Gastrocnemius medialis (tissue), 4 donors: Measurements from ENCODE around the gene PCOLCE2. TPM values are rescaled to one million over a fixed set of nuclear protein-coding genes. Genes with fewer than 3 reads are reported as not detected.

Experiments
- ATAC-seq, 2 donors: fragments of 150-250 bp; one replicate each; pipeline ENCODE4 v1.9.1; 2016
- DNase-seq, 2 donors: peaks; one replicate each; pipeline ENCODE4 v3.0.0-alpha.2; 2019
- H3K27ac ChIP-seq, 4 donors: fragments of 200-600 bp; sonication (generic); 1 replicate in 1 of 4; 2 replicates in 3 of 4; pipeline ENCODE4 v1.5.1; 2016 to 2018; ENCODE audit warnings: mild to moderate bottlenecking in 2 of 4, moderate library complexity in 1 of 4
- H3K27me3 ChIP-seq, 3 donors: fragments of 200-600 bp; sonication (generic) in 2 of 3; 1 replicate in 1 of 3; 2 replicates in 2 of 3; pipeline versions ENCODE4 v1.5.1 to v1.6.0; 2016 to 2019; ENCODE audit warnings: mild to moderate bottlenecking in 1 of 3, moderate library complexity in 1 of 3
- H3K36me3 ChIP-seq, 2 donors: fragments of 200-600 bp; sonication (generic) in 1 of 2; one replicate each; pipeline ENCODE4 v1.5.1; 2017 to 2018
- H3K4me1 ChIP-seq, 2 donors: fragments of 200-600 bp; sonication (generic) in 1 of 2; one replicate each; pipeline ENCODE4 v1.5.1; 2016 to 2017; ENCODE audit warnings: mild to moderate bottlenecking in 2 of 2
- H3K4me3 ChIP-seq, 4 donors: fragments of 200-600 bp; sonication (generic) in 3 of 4; 1 replicate in 1 of 4; 2 replicates in 3 of 4; pipeline ENCODE4 v1.5.1; 2016 to 2019; ENCODE audit warnings: mild to moderate bottlenecking in 2 of 4
- H3K9me3 ChIP-seq, 3 donors: fragments of 200-600 bp; sonication (generic) in 2 of 3; 1 replicate in 1 of 3; 2 replicates in 2 of 3; pipeline ENCODE4 v1.5.1; 2016 to 2019
- POLR2A ChIP-seq, 2 donors: fragments of 450-650 bp; IDR thresholded peaks; one replicate each; pipeline ENCODE4 v1.6.1; 2017; ENCODE audit warnings: antibody characterized with exemption in 2 of 2, mild to moderate bottlenecking in 2 of 2, moderate library complexity in 2 of 2
- in situ Hi-C, 4 donors: fragments of 200-750 bp; cut with MboI; loops; one replicate each; pipeline versions ENCODE4 v1.15.0 to v1.8.0; 2017; ENCODE audit warnings: low sequenced_read_pairs in 4 of 4
- intact Hi-C: fragments of 100-400 bp; cut with DNase I; formaldehyde crosslinking; loops from one replicate; pipeline ENCODE4 v1.15.1; 2023; ENCODE audit warnings: low total_unique reads
- total RNA-seq, 4 donors: library from RNA; depleted of rRNA; stranded (reverse); fragments of >200 nt; gene quantifications; one replicate each; pipeline versions ENCODE4 v1.1.0 to v1.2.3, GENCODE V29; 2016
- TF ChIP-seq, protein P1 (sequence below), 5 experiments: fragments of 450-650 bp in 3 of 5; fragments of 200-600 bp in 2 of 5; sonication (generic) in 2 of 5; IDR thresholded peaks in 4 of 5; conservative IDR thresholded peaks in 1 of 5; 1 replicate in 4 of 5; 2 replicates in 1 of 5; pipeline ENCODE4 v1.5.1; 2016 to 2019; ENCODE audit warnings: antibody characterized with exemption in 5 of 5, mild to moderate bottlenecking in 3 of 5, moderate library complexity in 3 of 5

The PCOLCE2 gene, protein sequence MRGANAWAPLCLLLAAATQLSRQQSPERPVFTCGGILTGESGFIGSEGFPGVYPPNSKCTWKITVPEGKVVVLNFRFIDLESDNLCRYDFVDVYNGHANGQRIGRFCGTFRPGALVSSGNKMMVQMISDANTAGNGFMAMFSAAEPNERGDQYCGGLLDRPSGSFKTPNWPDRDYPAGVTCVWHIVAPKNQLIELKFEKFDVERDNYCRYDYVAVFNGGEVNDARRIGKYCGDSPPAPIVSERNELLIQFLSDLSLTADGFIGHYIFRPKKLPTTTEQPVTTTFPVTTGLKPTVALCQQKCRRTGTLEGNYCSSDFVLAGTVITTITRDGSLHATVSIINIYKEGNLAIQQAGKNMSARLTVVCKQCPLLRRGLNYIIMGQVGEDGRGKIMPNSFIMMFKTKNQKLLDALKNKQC
- total RNA-seq, result 10 to 100 TPM in 1 of 4 donors, 1 to 10 TPM in 3; 2.5 to 17.2 (median 4.0) TPM

DNA sequence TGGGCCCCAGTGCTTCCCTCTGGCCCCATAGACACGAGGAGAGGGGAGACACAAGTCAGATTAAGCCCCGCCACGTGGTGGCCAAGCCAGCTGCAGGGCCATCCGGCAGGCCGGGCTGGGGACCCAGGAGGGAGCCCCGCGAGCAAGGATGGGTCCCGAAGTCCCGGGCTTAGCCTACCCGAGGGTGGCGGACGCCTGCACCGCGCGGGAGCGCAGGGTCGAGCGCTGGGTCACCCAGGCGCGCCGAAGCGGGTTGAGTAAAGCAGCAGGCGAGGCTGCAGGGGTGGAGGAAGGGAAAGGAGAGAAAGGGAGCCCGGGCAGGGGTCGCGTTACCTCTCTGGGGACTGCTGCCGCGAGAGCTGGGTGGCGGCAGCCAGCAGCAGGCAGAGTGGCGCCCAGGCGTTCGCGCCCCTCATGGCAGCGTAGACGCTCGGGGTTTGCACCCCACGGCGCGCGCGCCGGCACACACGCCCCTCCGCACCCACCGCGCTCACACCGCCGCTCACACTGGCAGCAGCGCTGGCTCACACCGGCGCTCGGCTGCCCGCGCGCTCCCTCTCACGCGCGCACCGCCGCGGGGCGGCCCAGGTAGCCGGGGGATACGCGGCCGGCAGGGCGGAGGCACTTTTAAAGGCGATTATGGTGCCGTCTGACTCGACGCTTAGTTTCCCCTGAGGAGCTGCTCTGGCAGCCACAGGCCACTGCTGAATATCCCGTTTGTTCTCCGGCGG lies at the start of gene PCOLCE2:
TSS of gene PCOLCE2 (minus strand) at position 603 of the 731 bp plus-strand sequence. CDS start at position 416, 187 bp downstream.
- in situ Hi-C loops (no loop called here), intact Hi-C loops (no loop called here)
- H3K4me1 ChIP-seq, result peaks cover 0 to 6% of the 10 kb centered on the region in 2 donors
- peaks cover 0 to 19% (median 7%) of the 10 kb centered on the region in 3 donors for H3K27me3 ChIP-seq
- peak within 1 kb of the TSS in 3 of 4 donors; percentile 6 to 19 (median 7) for H3K27ac ChIP-seq
- H3K36me3 ChIP-seq, result no peaks in the 10 kb centered on the region
- peak within 1 kb of the TSS; percentile 46 to 76 (median 57) for H3K4me3 ChIP-seq
- DNase-seq (no peak), ATAC-seq (peak; percentile 41 to 51)
- H3K9me3 ChIP-seq, result no peaks in the 10 kb centered on the region
- TF ChIP-seq, protein P1, sequence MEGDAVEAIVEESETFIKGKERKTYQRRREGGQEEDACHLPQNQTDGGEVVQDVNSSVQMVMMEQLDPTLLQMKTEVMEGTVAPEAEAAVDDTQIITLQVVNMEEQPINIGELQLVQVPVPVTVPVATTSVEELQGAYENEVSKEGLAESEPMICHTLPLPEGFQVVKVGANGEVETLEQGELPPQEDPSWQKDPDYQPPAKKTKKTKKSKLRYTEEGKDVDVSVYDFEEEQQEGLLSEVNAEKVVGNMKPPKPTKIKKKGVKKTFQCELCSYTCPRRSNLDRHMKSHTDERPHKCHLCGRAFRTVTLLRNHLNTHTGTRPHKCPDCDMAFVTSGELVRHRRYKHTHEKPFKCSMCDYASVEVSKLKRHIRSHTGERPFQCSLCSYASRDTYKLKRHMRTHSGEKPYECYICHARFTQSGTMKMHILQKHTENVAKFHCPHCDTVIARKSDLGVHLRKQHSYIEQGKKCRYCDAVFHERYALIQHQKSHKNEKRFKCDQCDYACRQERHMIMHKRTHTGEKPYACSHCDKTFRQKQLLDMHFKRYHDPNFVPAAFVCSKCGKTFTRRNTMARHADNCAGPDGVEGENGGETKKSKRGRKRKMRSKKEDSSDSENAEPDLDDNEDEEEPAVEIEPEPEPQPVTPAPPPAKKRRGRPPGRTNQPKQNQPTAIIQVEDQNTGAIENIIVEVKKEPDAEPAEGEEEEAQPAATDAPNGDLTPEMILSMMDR (IDR thresholded peaks at IDR 0.05 in 4 of 5, conservative IDR thresholded peaks at IDR 0.05 in 1 of 5), result no peak
- TF ChIP-seq POLR2A (IDR thresholded peaks at IDR 0.05), result no peak

DNA sequence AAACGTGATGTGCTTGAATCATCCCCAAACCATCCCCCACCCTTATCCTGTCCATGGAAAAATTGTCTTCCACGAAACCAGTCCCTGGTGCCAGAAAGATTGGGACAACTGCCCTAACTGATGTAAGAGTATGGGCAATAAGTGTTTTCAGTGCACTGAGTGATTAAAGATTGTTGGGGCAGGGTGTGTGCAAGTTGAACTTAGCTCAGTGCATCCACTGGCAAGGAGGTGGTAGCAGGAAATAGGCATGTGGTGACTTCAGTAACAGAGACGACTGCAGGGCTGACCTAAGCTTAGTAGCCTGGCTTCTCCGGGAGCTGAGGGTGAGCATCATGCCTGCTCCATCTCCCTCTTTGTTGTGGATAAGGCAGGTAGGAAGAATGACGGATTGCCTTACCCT lies 47.1 kb upstream of the PCOLCE2 start:
- DNase-seq (no peak), ATAC-seq (no peak)
- no peaks in the 10 kb centered on the region for H3K4me1 ChIP-seq
- no peak for TF ChIP-seq POLR2A (IDR thresholded peaks at IDR 0.05)
- TF ChIP-seq, protein P1 (IDR thresholded peaks at IDR 0.05 in 4 of 5, conservative IDR thresholded peaks at IDR 0.05 in 1 of 5), result no peak
- intact Hi-C loops (no loop called here), in situ Hi-C loops (loop anchor here in 1 of 4 donors (10.0 kb wide), 1 partner anchor 59 kb away; no protein-coding TSS in a partner anchor)
- H3K27me3 ChIP-seq, result no peaks in the 10 kb centered on the region
- no peak overlapping the region for H3K4me3 ChIP-seq
- H3K36me3 ChIP-seq, result no peaks in the 10 kb centered on the region
- H3K27ac ChIP-seq, result no peak overlapping the region
- H3K9me3 ChIP-seq, result no peaks in the 10 kb centered on the region

DNA sequence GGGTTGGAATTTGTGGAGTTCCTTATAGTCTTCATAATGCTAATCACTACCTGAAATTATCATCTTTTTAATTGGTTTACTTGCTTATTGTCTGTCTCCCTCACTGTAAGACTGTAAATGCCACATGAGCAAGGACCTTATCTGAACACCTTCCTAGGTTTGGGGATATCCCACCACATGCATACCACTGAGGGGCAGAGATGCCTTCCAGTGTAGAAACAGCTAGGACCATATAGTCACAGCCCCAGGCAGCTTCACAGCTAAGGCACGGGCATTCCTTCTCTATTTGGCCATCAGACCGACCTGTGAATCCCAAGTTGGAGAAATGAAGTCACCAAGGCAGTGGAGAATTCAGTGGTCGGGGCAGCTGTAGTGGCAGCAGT lies 46.0 kb upstream of the PCOLCE2 start:
- Histone ChIP-seq H3K27ac (no peak overlapping the region), H3K9me3 (no peaks in the 10 kb centered on the region), H3K4me1 (no peaks in the 10 kb centered on the region), H3K27me3 (no peaks in the 10 kb centered on the region), H3K4me3 (no peak overlapping the region), H3K36me3 (no peaks in the 10 kb centered on the region)
- ATAC-seq, result no peak
- in situ Hi-C loops (loop anchor here in 3 of 4 donors (5.0 to 10.0 kb wide), 2 partner anchors 57 to 60 kb away; no protein-coding TSS in a partner anchor), intact Hi-C loops (no loop called here)
- no peak for DNase-seq
- TF ChIP-seq, protein P1 (IDR thresholded peaks at IDR 0.05 in 4 of 5, conservative IDR thresholded peaks at IDR 0.05 in 1 of 5), result no peak
- no peak for TF ChIP-seq POLR2A (IDR thresholded peaks at IDR 0.05)

DNA sequence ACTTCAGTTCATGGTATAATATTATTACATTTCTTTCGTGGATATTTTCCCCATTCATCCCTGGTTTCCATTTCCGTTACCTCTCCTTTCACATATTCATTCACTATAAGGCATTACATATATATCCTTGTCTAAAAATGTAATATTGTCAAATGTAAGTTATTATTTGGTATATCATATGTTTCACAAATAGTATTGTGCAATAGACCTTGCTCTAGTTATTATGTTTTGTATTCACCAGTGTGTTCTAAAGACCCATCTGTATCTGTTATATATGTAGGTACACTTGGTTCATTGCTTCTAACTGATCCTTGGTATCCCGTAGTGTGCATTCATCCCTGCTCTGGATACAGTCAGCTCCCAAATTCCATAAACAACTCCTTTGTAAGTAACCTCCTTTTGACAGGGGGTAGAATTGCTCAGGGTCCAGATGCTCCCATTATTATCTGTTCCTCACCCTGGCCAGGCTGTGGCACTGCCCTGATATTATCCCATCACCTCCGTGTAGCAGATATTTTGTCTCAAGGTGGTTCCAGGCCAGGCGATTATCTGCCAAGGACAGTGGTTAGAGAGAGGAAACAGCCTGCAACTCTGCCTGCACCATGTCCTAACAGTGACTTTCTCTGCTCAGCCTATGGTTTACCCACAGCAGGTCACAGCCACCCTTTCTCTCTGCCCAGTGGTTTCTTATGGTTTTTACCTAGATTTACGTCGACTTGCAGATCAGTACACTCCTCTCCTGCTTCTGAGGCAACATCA lies 45.4 kb upstream of the PCOLCE2 start:
- no peaks in the 10 kb centered on the region for H3K4me1 ChIP-seq
- no peak for ATAC-seq
- no peak for TF ChIP-seq POLR2A (IDR thresholded peaks at IDR 0.05)
- TF ChIP-seq, protein P1 (IDR thresholded peaks at IDR 0.05 in 4 of 5, conservative IDR thresholded peaks at IDR 0.05 in 1 of 5), result no peak
- no peak overlapping the region for H3K27ac ChIP-seq
- H3K4me3 ChIP-seq, result no peak overlapping the region
- no peaks in the 10 kb centered on the region for H3K27me3 ChIP-seq
- DNase-seq, result no peak
- intact Hi-C loops (no loop called here), in situ Hi-C loops (loop anchor here in 3 of 4 donors (5.0 to 10.0 kb wide), 2 partner anchors 58 to 60 kb away; no protein-coding TSS in a partner anchor)
- H3K36me3 ChIP-seq, result no peaks in the 10 kb centered on the region
- H3K9me3 ChIP-seq, result no peaks in the 10 kb centered on the region
